ENCODE data around the gene SAFB2. TPM values are rescaled to one million over a fixed set of nuclear protein-coding genes. Genes with fewer than 3 reads are reported as not detected.

SAFB2 gene
- total and polyA plus RNA-seq, 8 donors, result 38.5 to 237 (median 83.7) TPM

- Histone ChIP-seq H3K36me3 (no peaks in the 10 kb centered on the region), H3K27ac (no peak overlapping the region), H3K27me3 (peaks cover 0 to 35% (median 4%) of the 10 kb centered on the region in 3 donors), H3K4me3 (no peak overlapping the region), H3K9me3 (no peaks in the 10 kb centered on the region), H3K4me1 (no peaks in the 10 kb centered on the region)
- 73 to 86% (median 79%) methylated on average over 9 of the region's 9 CpGs for WGBS, 5 donors
- no peak for DNase-seq
- TF ChIP-seq POLR2A (IDR thresholded peaks at IDR 0.05), result no peak
- no peak for TF ChIP-seq EP300 (IDR thresholded peaks at IDR 0.05)
- no peak for TF ChIP-seq CTCF (IDR thresholded peaks at IDR 0.05)
- intact Hi-C loops (cut with DNase I; ENCODE audit: low total_unique reads), result no loop called here
Observed at GRCh38 chr19:5553892-5554291, 68.7 kb downstream of the SAFB2 start.

- intact Hi-C loops (cut with DNase I; ENCODE audit: low total_unique reads), result no loop called here
Observed at GRCh38 chr19:5547881-5548280, 74.7 kb downstream of the SAFB2 start.

GRCh38 chr19:5545984-5546383 is 76.6 kb downstream of the SAFB2 start:
- H3K27me3 ChIP-seq, result no peaks in the 10 kb centered on the region
- no peaks in the 10 kb centered on the region for H3K36me3 ChIP-seq
- H3K4me1 ChIP-seq, result no peaks in the 10 kb centered on the region
- H3K4me3 ChIP-seq, result no peak overlapping the region
- intact Hi-C loops (cut with DNase I; ENCODE audit: low total_unique reads), result no loop called here
- no peak for DNase-seq
- WGBS, 5 donors, result 81 to 93% (median 85%) methylated on average over 4 of the region's 4 CpGs
- H3K27ac ChIP-seq, result no peak overlapping the region
- no peak for TF ChIP-seq CTCF (IDR thresholded peaks at IDR 0.05)
- TF ChIP-seq POLR2AphosphoS5 (IDR thresholded peaks at IDR 0.05), result no peak
- no peak for TF ChIP-seq POLR2A (IDR thresholded peaks at IDR 0.05)
- TF ChIP-seq EP300 (IDR thresholded peaks at IDR 0.05), result no peak
- no peaks in the 10 kb centered on the region for H3K9me3 ChIP-seq

More at GRCh38 chr19:5547881-5548280, 74.7 kb downstream of the SAFB2 start:
- H3K9me3 ChIP-seq, result no peaks in the 10 kb centered on the region
- H3K36me3 ChIP-seq, result no peaks in the 10 kb centered on the region
- 20 to 39% (median 33%) methylated on average over 8 of the region's 8 CpGs for WGBS, 5 donors
- TF ChIP-seq CTCF (IDR thresholded peaks at IDR 0.05) (peak in 3 of 7 experiments; percentile 20 to 29 (median 24)), POLR2A (IDR thresholded peaks at IDR 0.05) (no peak)
- no peak overlapping the region for H3K27ac ChIP-seq
- H3K4me1 ChIP-seq, result no peaks in the 10 kb centered on the region
- no peak overlapping the region for H3K4me3 ChIP-seq
- peak; percentile 31 to 66 for DNase-seq
- no peaks in the 10 kb centered on the region for H3K27me3 ChIP-seq

GRCh38 chr19:5545051-5545450 is 77.5 kb downstream of the SAFB2 start:
- Histone ChIP-seq H3K36me3 (no peaks in the 10 kb centered on the region), H3K9me3 (no peaks in the 10 kb centered on the region), H3K4me3 (no peak overlapping the region), H3K27me3 (peaks cover 0 to 7% (median 0%) of the 10 kb centered on the region in 3 donors), H3K4me1 (no peaks in the 10 kb centered on the region), H3K27ac (no peak overlapping the region)
- TF ChIP-seq EP300 (IDR thresholded peaks at IDR 0.05) (no peak), POLR2AphosphoS5 (IDR thresholded peaks at IDR 0.05) (no peak), POLR2A (IDR thresholded peaks at IDR 0.05) (no peak), CTCF (IDR thresholded peaks at IDR 0.05) (no peak)
- no peak for DNase-seq
- intact Hi-C loops (cut with DNase I; ENCODE audit: low total_unique reads), result no loop called here
- 85 to 88% (median 87%) methylated on average over 5 of the region's 5 CpGs for WGBS, 5 donors

All from stomach (tissue), 9 donors.